K562 (cell line): ENCODE results near the gene RABGAP1L. TPM values are rescaled to one million over a fixed set of nuclear protein-coding genes. Genes with fewer than 3 reads are reported as not detected.

Source experiments
- ATAC-seq: fragments of 200-7000 bp; cut with Tn5 transposase; 3 replicates; pipeline ENCODE4 v1.9.1; 2020; ENCODE audit warnings: moderate library complexity
- BruUV-seq: library from RNA; stranded (reverse); fragments of 400-500 nt; replicated peaks from 2 replicates; lab custom pipeline; 2021; lab: Mats Ljungman, UMichigan
- CTCF ChIA-PET: fragments of 300-600 bp; formaldehyde crosslinking; extraction: SDS; loops from one replicate; lab custom pipeline; 2021; ENCODE audit warnings: low intra/inter-chr PET ratio; lab: Yijun Ruan, JAX
- POLR2A ChIA-PET: fragments of 300-600, 350-650 bp; sonication (Branson Sonifier 250); formaldehyde crosslinking; extraction: SDS; loops from one replicate; lab custom pipeline; 2021; ENCODE audit warnings: antibody characterized with exemption, inconsistent platforms; lab: Yijun Ruan, JAX
- DNase-seq, 4 experiments: peaks; one replicate each; pipeline versions ENCODE4 v3.0.0 to v3.0.0-alpha.2; 2011 to 2018; ENCODE audit warnings: low spot score in 3 of 4, mixed read lengths in 3 of 4; ENCODE audit errors: extremely low read depth in 1 of 4
- FAIRE-seq: peaks from 2 replicates; lab custom pipeline; 2011; peaks lifted over from hg19 to GRCh38; lab: Jason Lieb, UNC
- H2AFZ ChIP-seq: 2 replicates; pipeline ENCODE4 v1.6.0; 2011; ENCODE audit warnings: low read depth, low read length, control low read depth, inconsistent platforms
- H3K27ac ChIP-seq: fragments of 200-600 bp; 3 replicates; pipeline ENCODE4 v1.8.0; 2011; ENCODE audit warnings: low read depth, mild to moderate bottlenecking, control low read depth, inconsistent platforms, low read length, moderate library complexity, mixed read lengths; ENCODE audit errors: extremely low read depth
- H3K27me3 ChIP-seq, 2 experiments: fragments of 300-600 bp in 1 of 2; 2 replicates in 1 of 2; 3 replicates in 1 of 2; pipeline versions ENCODE4 v1.6.0 to v1.8.0; 2011; ENCODE audit warnings: inconsistent platforms in 2 of 2, low read length in 2 of 2, mild to moderate bottlenecking in 1 of 2, mixed read lengths in 1 of 2, moderate library complexity in 1 of 2; ENCODE audit not compliant: control insufficient read depth in 2 of 2, insufficient read depth in 2 of 2
- H3K36me3 ChIP-seq: fragments of 300-600 bp; 3 replicates; pipeline ENCODE4 v1.8.0; 2011; ENCODE audit warnings: mild to moderate bottlenecking, low read length, inconsistent platforms; ENCODE audit not compliant: control insufficient read depth, insufficient read depth
- H3K4me1 ChIP-seq, 2 experiments: fragments of 200-600 bp in 1 of 2; replicated peaks in 1 of 2; 2 replicates in 1 of 2; 3 replicates in 1 of 2; pipeline versions ENCODE4 v1.5.1 to v1.8.0; 2011; ENCODE audit warnings: inconsistent platforms in 2 of 2, low read length in 2 of 2, mild to moderate bottlenecking in 1 of 2, mixed read lengths in 1 of 2, moderate library complexity in 1 of 2; ENCODE audit not compliant: control insufficient read depth in 2 of 2, insufficient read depth in 2 of 2
- H3K4me2 ChIP-seq: 2 replicates; pipeline ENCODE4 v1.6.1; 2011; ENCODE audit warnings: low read length, control low read depth, inconsistent platforms, mixed read lengths; ENCODE audit not compliant: insufficient read depth
- H3K4me3 ChIP-seq: fragments of 200-600 bp; sonication (generic), shearing (Covaris generic); 2 replicates; pipeline ENCODE4 v1.5.1; 2016; ENCODE audit warnings: control low read depth, inconsistent platforms
- H3K79me2 ChIP-seq: fragments of 200-600 bp; 3 replicates; pipeline ENCODE4 v1.8.0; 2011; ENCODE audit warnings: low read length, inconsistent platforms; ENCODE audit not compliant: control insufficient read depth, insufficient read depth
- H3K9ac ChIP-seq, 2 experiments: 2 replicates each; pipeline versions ENCODE4 v1.6.0 to v1.6.1; 2011; ENCODE audit warnings: low read depth in 2 of 2, low read length in 2 of 2, control low read depth in 1 of 2, inconsistent platforms in 1 of 2, mild to moderate bottlenecking in 1 of 2, mixed read lengths in 1 of 2; ENCODE audit not compliant: insufficient read depth in 1 of 2
- H3K9me1 ChIP-seq: one replicate; pipeline ENCODE4 v1.6.0; 2011; ENCODE audit warnings: inconsistent platforms, mild to moderate bottlenecking, low read length, moderate library complexity; ENCODE audit not compliant: control insufficient read depth, insufficient read depth
- H3K9me3 ChIP-seq: replicated peaks from 2 replicates; pipeline ENCODE4 v1.5.1; 2011; ENCODE audit warnings: low read depth, low read length, inconsistent platforms; ENCODE audit not compliant: control insufficient read depth, insufficient read depth
- H4K20me1 ChIP-seq: replicated peaks from 2 replicates; pipeline ENCODE4 v1.6.1; 2011; ENCODE audit warnings: low read length, inconsistent platforms, mixed read lengths; ENCODE audit not compliant: control insufficient read depth, insufficient read depth
- COPS2 ChIP-seq: fragments of 450-650 bp; conservative IDR thresholded peaks from 2 replicates; pipeline ENCODE4 v1.6.1; 2016; ENCODE audit warnings: mild to moderate bottlenecking, moderate library complexity
- ETV6 ChIP-seq, 3 experiments: fragments of 150-350 bp in 1 of 3; sonication (generic) in 1 of 3; formaldehyde crosslinking in 1 of 3; IDR thresholded peaks; 2 replicates each; pipeline versions ENCODE4 v1.6.1 to v1.8.0; 2014 to 2022; ENCODE audit warnings: borderline replicate concordance in 2 of 3, low read depth in 2 of 3, antibody characterized with exemption in 1 of 3, low read length in 1 of 3, mild to moderate bottlenecking in 1 of 3, missing genetic modification reagents in 1 of 3
- FOXA1 ChIP-seq: fragments of 450-650 bp; IDR thresholded peaks from 2 replicates; pipeline ENCODE4 v1.6.1; 2016; ENCODE audit warnings: mild to moderate bottlenecking, borderline replicate concordance
- GATAD2B ChIP-seq: fragments of 450-650 bp; IDR thresholded peaks from 2 replicates; pipeline ENCODE4 v1.6.1; 2017; ENCODE audit warnings: mild to moderate bottlenecking, borderline replicate concordance
- HMG20A ChIP-seq: fragments of 450-650 bp; formaldehyde crosslinking; conservative IDR thresholded peaks from 2 replicates; pipeline ENCODE4 v1.4.0; 2020; ENCODE audit warnings: mild to moderate bottlenecking, mixed read lengths
- LARP7 ChIP-seq: fragments of 450-650 bp; IDR thresholded peaks from 2 replicates; pipeline ENCODE4 v1.6.1; 2016
- NR3C1 ChIP-seq: sonication (generic); formaldehyde crosslinking; IDR thresholded peaks from 2 replicates; pipeline ENCODE4 v1.8.1; 2022; ENCODE audit warnings: missing genetic modification reagents
- PHF8 ChIP-seq: fragments of 200-600 bp; sonication (generic); IDR thresholded peaks from 2 replicates; pipeline ENCODE4 v1.6.1; 2012; ENCODE audit warnings: mixed run types, mild to moderate bottlenecking, inconsistent platforms, low read length, moderate library complexity, borderline replicate concordance
- SLC30A9 ChIP-seq: fragments of 250-450 bp; sonication (Bioruptor Pico); IDR thresholded peaks from 2 replicates; pipeline ENCODE4 v1.8.0; 2022; ENCODE audit warnings: mild to moderate bottlenecking, moderate library complexity
- SMAD4 ChIP-seq: fragments of 250-450 bp; sonication (Bioruptor Pico); conservative IDR thresholded peaks from 2 replicates; pipeline ENCODE4 v1.8.0; 2021; ENCODE audit warnings: inconsistent platforms, mild to moderate bottlenecking, moderate library complexity
- TARDBP ChIP-seq: fragments of 450-650 bp; IDR thresholded peaks from 2 replicates; pipeline ENCODE4 v1.6.1; 2016
- XRCC3 ChIP-seq: fragments of 450-650 bp; IDR thresholded peaks from 2 replicates; pipeline ENCODE4 v1.6.1; 2017; ENCODE audit warnings: mild to moderate bottlenecking, moderate library complexity
- ZNF586 ChIP-seq: fragments of 450-650 bp; formaldehyde crosslinking; conservative IDR thresholded peaks from 2 replicates; pipeline ENCODE4 v1.4.0; 2020; ENCODE audit warnings: mild to moderate bottlenecking, moderate library complexity
- WGBS: fragments of 100-300 bp; shearing (Covaris generic); methylation state at CpG from one replicate; pipeline ENCODE4 v1.1.6; 2016; ENCODE audit warnings: low coverage, mixed read lengths; ENCODE audit not compliant: insufficient coverage; ENCODE audit errors: missing lambda C conversion rate; 5-methylcytosine and 5-hydroxymethylcytosine counted together
- in situ Hi-C: fragments of 300-500 bp; cut with MboI; formaldehyde crosslinking; loops from 4 replicates; pipeline ENCODE4 v1.15.0; 2018; ENCODE audit warnings: inconsistent platforms, mixed read lengths
- intact Hi-C: fragments of 100-400 bp; cut with micrococcal nuclease; formaldehyde crosslinking; loops from 2 replicates; pipeline ENCODE4 v1.14.2; 2022
- polyA plus RNA-seq, 8 experiments: library from polyadenylated mRNA; depleted of rRNA in 4 of 8; stranded (reverse) in 5 of 8; unstranded in 3 of 8; fragments of >200 nt; fragmentation: Nextera tagmentation in 2 of 8; fragmentation: Illumina TruSeq in 1 of 8; extraction: Ambion mirVana in 2 of 8; extraction: Trizol in 1 of 8; gene quantifications; 2 replicates each; pipeline versions ENCODE4 v1.2.1 to v1.2.3, GENCODE V29; 2011 to 2014; ENCODE audit warnings: inconsistent platforms in 1 of 8, missing spikeins in 1 of 8
- total RNA-seq, 7 experiments: library from RNA; depleted of rRNA in 6 of 7; stranded (reverse); fragments of >200 nt in 6 of 7; fragmentation: Illumina TruSeq in 2 of 7; extraction: Trizol in 2 of 7; gene quantifications; 2 replicates each; pipeline versions ENCODE4 v1.2.1 to v1.2.3, GENCODE V29; 2011 to 2021; ENCODE audit warnings: low replicate concordance in 1 of 7
- TF ChIP-seq, protein P1 (sequence below): fragments of 450-650 bp; IDR thresholded peaks from 2 replicates; pipeline ENCODE4 v1.6.1; 2016; ENCODE audit warnings: borderline replicate concordance
- TF ChIP-seq, protein P2 (sequence below): sonication (generic); formaldehyde crosslinking; IDR thresholded peaks from 2 replicates; pipeline ENCODE4 v1.8.0; 2022; ENCODE audit warnings: missing genetic modification reagents, mild to moderate bottlenecking, borderline replicate concordance

RABGAP1L gene
- total and polyA plus RNA-seq, 9 of the 15 experiments (the other 6 are each of a cell fraction or from before 2014, with no cell fraction given): 16.5 to 44.9 (median 26.7) TPM

DNA sequence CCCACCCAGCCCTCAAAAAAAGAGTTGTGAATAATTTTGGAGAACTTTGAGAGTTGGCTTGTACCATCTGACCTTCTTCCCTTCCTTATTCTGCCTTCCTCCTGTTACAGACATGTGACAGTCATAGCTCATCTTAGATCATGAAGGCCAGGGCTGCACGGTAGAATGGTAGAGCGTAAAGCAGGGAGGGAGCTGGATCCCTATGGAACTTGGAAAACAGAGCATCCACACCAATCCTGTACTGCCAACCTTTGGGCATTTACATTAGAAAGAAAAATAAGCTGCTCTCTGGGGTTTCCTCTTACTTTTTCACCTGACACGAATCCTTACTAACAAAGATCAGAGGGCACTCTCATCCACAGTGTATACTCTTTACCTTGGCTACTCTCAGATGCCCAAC, 409.9 kb downstream of the RABGAP1L start:
- Histone ChIP-seq H3K9ac (no peak overlapping the region), H3K36me3 (no peaks in the 10 kb centered on the region), H3K9me3 (no peaks in the 10 kb centered on the region), H3K27ac (no peak overlapping the region), H3K27me3 (no peaks in the 10 kb centered on the region), H3K4me1 (no peaks in the 10 kb centered on the region), H3K4me2 (no peak overlapping the region)
- ATAC-seq (no peak), DNase-seq (no peak)
- 20% methylated on average over 3 of the region's 3 CpGs for WGBS
- CTCF ChIA-PET: interaction anchor here (0.5 kb wide), 1 partner anchor 64 kb away, joined by 3 read pairs; no protein-coding TSS in a partner anchor
- intact Hi-C loops: no loop called here
- no peak for TF ChIP-seq NR3C1 (CRISPR knock-in tag)
- no peak for TF ChIP-seq GATAD2B
- TF ChIP-seq SLC30A9 (CRISPR knock-in tag): no peak
- no peak for TF ChIP-seq XRCC3
- TF ChIP-seq LARP7: no peak
- no peak for TF ChIP-seq HMG20A (CRISPR knock-in tag)
- no peak for TF ChIP-seq FOXA1
- TF ChIP-seq COPS2: no peak
- TF ChIP-seq ZNF586 (CRISPR knock-in tag): no peak
- no peak for TF ChIP-seq TARDBP
- TF ChIP-seq, protein P1, sequence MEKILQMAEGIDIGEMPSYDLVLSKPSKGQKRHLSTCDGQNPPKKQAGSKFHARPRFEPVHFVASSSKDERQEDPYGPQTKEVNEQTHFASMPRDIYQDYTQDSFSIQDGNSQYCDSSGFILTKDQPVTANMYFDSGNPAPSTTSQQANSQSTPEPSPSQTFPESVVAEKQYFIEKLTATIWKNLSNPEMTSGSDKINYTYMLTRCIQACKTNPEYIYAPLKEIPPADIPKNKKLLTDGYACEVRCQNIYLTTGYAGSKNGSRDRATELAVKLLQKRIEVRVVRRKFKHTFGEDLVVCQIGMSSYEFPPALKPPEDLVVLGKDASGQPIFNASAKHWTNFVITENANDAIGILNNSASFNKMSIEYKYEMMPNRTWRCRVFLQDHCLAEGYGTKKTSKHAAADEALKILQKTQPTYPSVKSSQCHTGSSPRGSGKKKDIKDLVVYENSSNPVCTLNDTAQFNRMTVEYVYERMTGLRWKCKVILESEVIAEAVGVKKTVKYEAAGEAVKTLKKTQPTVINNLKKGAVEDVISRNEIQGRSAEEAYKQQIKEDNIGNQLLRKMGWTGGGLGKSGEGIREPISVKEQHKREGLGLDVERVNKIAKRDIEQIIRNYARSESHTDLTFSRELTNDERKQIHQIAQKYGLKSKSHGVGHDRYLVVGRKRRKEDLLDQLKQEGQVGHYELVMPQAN: no peak
- no peak for TF ChIP-seq ETV6 (IDR thresholded peaks at IDR 0.05; ENCODE audit: borderline replicate concordance in 1 of 2, low read depth in 2 of 2, low read length in 1 of 2)
- no peak for TF ChIP-seq ETV6 (CRISPR knock-in tag; IDR thresholded peaks at IDR 0.05; ENCODE audit: borderline replicate concordance)
- no peak for TF ChIP-seq SMAD4 (CRISPR knock-in tag)
- TF ChIP-seq, protein P2, sequence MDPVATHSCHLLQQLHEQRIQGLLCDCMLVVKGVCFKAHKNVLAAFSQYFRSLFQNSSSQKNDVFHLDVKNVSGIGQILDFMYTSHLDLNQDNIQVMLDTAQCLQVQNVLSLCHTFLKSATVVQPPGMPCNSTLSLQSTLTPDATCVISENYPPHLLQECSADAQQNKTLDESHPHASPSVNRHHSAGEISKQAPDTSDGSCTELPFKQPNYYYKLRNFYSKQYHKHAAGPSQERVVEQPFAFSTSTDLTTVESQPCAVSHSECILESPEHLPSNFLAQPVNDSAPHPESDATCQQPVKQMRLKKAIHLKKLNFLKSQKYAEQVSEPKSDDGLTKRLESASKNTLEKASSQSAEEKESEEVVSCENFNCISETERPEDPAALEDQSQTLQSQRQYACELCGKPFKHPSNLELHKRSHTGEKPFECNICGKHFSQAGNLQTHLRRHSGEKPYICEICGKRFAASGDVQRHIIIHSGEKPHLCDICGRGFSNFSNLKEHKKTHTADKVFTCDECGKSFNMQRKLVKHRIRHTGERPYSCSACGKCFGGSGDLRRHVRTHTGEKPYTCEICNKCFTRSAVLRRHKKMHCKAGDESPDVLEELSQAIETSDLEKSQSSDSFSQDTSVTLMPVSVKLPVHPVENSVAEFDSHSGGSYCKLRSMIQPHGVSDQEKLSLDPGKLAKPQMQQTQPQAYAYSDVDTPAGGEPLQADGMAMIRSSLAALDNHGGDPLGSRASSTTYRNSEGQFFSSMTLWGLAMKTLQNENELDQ: no peak
- TF ChIP-seq PHF8: no peak
- TF ChIP-seq, all 486 proteins: peak for 0
- Histone ChIP-seq H3K79me2 (no peaks in the 10 kb centered on the region), H3K4me3 (no peak overlapping the region), H3K9me1 (no peaks in the 10 kb centered on the region), H2AFZ (no peak overlapping the region), H4K20me1 (no peaks in the 10 kb centered on the region)
- no TSS peak for BruUV-seq
- in situ Hi-C loops: no loop called here
- FAIRE-seq: no peak
- POLR2A ChIA-PET: interaction anchor here (0.6 to 1.4 kb wide), 4 partner anchors 11 to 36 kb away, joined by 3 read pairs; no protein-coding TSS in a partner anchor
